ENCODE results near the gene TBC1D8.

TBC1D8 gene

GRCh38 chr2:101114815-101115214, 36.4 kb downstream of the TBC1D8 start:
- in situ Hi-C loops (cut with MboI; ENCODE audit: low pct_unique_long_range_greater_than_20kb, low sequenced_read_pairs, unreplicated experiment): no loop called here
- DNase-seq (ENCODE audit: low spot score): no peak
- TF ChIP-seq CTCF (IDR thresholded peaks at IDR 0.05; ENCODE audit: extremely low read depth, insufficient read depth, missing control alignments): no peak

- TF ChIP-seq CTCF (IDR thresholded peaks at IDR 0.05; ENCODE audit: extremely low read depth, insufficient read depth, missing control alignments): no peak
- no peak for DNase-seq (ENCODE audit: low spot score)
- in situ Hi-C loops (cut with MboI; ENCODE audit: low pct_unique_long_range_greater_than_20kb, low sequenced_read_pairs, unreplicated experiment): no loop called here
These were observed 36.9 kb downstream of the TBC1D8 start for GRCh38 chr2:101114268-101114783.

- in situ Hi-C loops (cut with MboI; ENCODE audit: low pct_unique_long_range_greater_than_20kb, low sequenced_read_pairs, unreplicated experiment): no loop called here
- TF ChIP-seq CTCF (IDR thresholded peaks at IDR 0.05; ENCODE audit: extremely low read depth, insufficient read depth, missing control alignments): no peak
- DNase-seq (ENCODE audit: low spot score): no peak
These were observed 37.5 kb downstream of the TBC1D8 start for GRCh38 chr2:101113441-101114267.

GRCh38 chr2:101112772-101113157, 38.4 kb downstream of the TBC1D8 start:
- no peak for DNase-seq (ENCODE audit: low spot score)
- no peak for TF ChIP-seq CTCF (IDR thresholded peaks at IDR 0.05; ENCODE audit: extremely low read depth, insufficient read depth, missing control alignments)
- in situ Hi-C loops (cut with MboI; ENCODE audit: low pct_unique_long_range_greater_than_20kb, low sequenced_read_pairs, unreplicated experiment): no loop called here

GRCh38 chr2:101111917-101112771, 39.0 kb downstream of the TBC1D8 start:
- TF ChIP-seq CTCF (IDR thresholded peaks at IDR 0.05; ENCODE audit: extremely low read depth, insufficient read depth, missing control alignments): no peak
- in situ Hi-C loops (cut with MboI; ENCODE audit: low pct_unique_long_range_greater_than_20kb, low sequenced_read_pairs, unreplicated experiment): no loop called here
- no peak for DNase-seq (ENCODE audit: low spot score)

GRCh38 chr2:101111262-101111838, 39.8 kb downstream of the TBC1D8 start:
- DNase-seq (ENCODE audit: low spot score): no peak
- in situ Hi-C loops (cut with MboI; ENCODE audit: low pct_unique_long_range_greater_than_20kb, low sequenced_read_pairs, unreplicated experiment): no loop called here
- TF ChIP-seq CTCF (IDR thresholded peaks at IDR 0.05; ENCODE audit: extremely low read depth, insufficient read depth, missing control alignments): no peak
